Hepatocyte (in vitro differentiated cells): Measurements from ENCODE around the gene CCDC68. TPM values are rescaled to one million over a fixed set of nuclear protein-coding genes. Genes with fewer than 3 reads are reported as not detected.

ENCODE experiments used
- DNase-seq: peaks from one replicate; pipeline ENCODE4 v3.0.0-alpha.2; 2016; ENCODE audit warnings: low spot score
- H2AFZ ChIP-seq: fragments of 200-600 bp; sonication (generic); 2 replicates; pipeline ENCODE4 v1.6.0; 2016; ENCODE audit warnings: antibody characterized with exemption, mild to moderate bottlenecking
- H3K27ac ChIP-seq: fragments of 200-600 bp; sonication (generic); 2 replicates; pipeline ENCODE4 v1.5.1; 2016; ENCODE audit warnings: mild to moderate bottlenecking
- H3K27me3 ChIP-seq: fragments of 200-600 bp; sonication (generic); 2 replicates; pipeline ENCODE4 v1.6.1; 2016
- H3K36me3 ChIP-seq: fragments of 200-600 bp; sonication (generic); replicated peaks from 2 replicates; pipeline ENCODE4 v1.5.1; 2016; ENCODE audit warnings: low read depth; ENCODE audit not compliant: insufficient read depth
- H3K4me1 ChIP-seq: fragments of 200-600 bp; sonication (generic); 2 replicates; pipeline ENCODE4 v1.5.1; 2016; ENCODE audit warnings: mild to moderate bottlenecking, moderate library complexity; ENCODE audit not compliant: insufficient read depth
- H3K4me2 ChIP-seq: fragments of 200-600 bp; sonication (generic); 2 replicates; pipeline ENCODE4 v1.6.0; 2016
- H3K4me3 ChIP-seq: fragments of 200-600 bp; sonication (generic); 2 replicates; pipeline ENCODE4 v1.5.1; 2016; ENCODE audit warnings: mild to moderate bottlenecking
- H3K79me2 ChIP-seq: fragments of 200-600 bp; sonication (generic); 2 replicates; pipeline ENCODE4 v1.6.0; 2017; ENCODE audit warnings: mild to moderate bottlenecking
- H3K9me2 ChIP-seq: fragments of 200-600 bp; sonication (generic); replicated peaks from 2 replicates; pipeline ENCODE4 v1.6.0; 2017; ENCODE audit warnings: mild to moderate bottlenecking; ENCODE audit not compliant: insufficient read depth
- H3K9me3 ChIP-seq: fragments of 200-600 bp; sonication (generic); 2 replicates; pipeline ENCODE4 v1.5.1; 2016; ENCODE audit warnings: low read depth, mild to moderate bottlenecking
- H4K20me1 ChIP-seq: fragments of 200-600 bp; sonication (generic); 2 replicates; pipeline ENCODE4 v1.6.0; 2016; ENCODE audit warnings: mild to moderate bottlenecking; ENCODE audit not compliant: insufficient read depth, poor library complexity, severe bottlenecking
- CTCF ChIP-seq: fragments of 200-600 bp; sonication (generic); IDR thresholded peaks from 2 replicates; pipeline ENCODE4 v1.5.1; 2016; ENCODE audit warnings: antibody characterized with exemption, mild to moderate bottlenecking; ENCODE audit not compliant: poor library complexity
- EZH2 ChIP-seq: fragments of 200-600 bp; sonication (generic); IDR thresholded peaks from 2 replicates; pipeline ENCODE4 v1.6.1; 2016; ENCODE audit warnings: antibody characterized with exemption, mild to moderate bottlenecking, borderline replicate concordance
- EZH2phosphoT487 ChIP-seq: fragments of 200-600 bp; sonication (generic); IDR thresholded peaks from one replicate; pipeline ENCODE4 v1.6.1; 2018; ENCODE audit warnings: antibody characterized with exemption, mild to moderate bottlenecking, low read depth, moderate library complexity; ENCODE audit not compliant: unreplicated experiment, severe bottlenecking
- WGBS: methylation state at CpG from one replicate; pipeline ENCODE4 v1.1.6; 2016; ENCODE audit warnings: low lambda C conversion rate; ENCODE audit errors: missing lambda C conversion rate; 5-methylcytosine and 5-hydroxymethylcytosine counted together
- polyA plus RNA-seq: library from polyadenylated mRNA; unstranded; fragments of >200 nt; fragmentation: Nextera tagmentation; extraction: Ambion mirVana; gene quantifications from 2 replicates; pipeline ENCODE4 v1.2.1, GENCODE V29; 2016
- total RNA-seq: library from RNA; depleted of rRNA; stranded (reverse); fragments of >200 nt; gene quantifications from 2 replicates; pipeline ENCODE4 v1.2.3, GENCODE V29; 2014

The CCDC68 gene
- total and polyA plus RNA-seq, 2 experiments from 2014 or later: 6.7 to 13.0 TPM

GRCh38 chr18:54888933-54889332 is 70.3 kb downstream of the CCDC68 start:
- no peak for DNase-seq
- Histone ChIP-seq H3K27me3 (no peaks in the 10 kb centered on the region), H4K20me1 (no peaks in the 10 kb centered on the region), H3K4me1 (no peaks in the 10 kb centered on the region), H3K4me3 (no peak overlapping the region), H3K27ac (no peak overlapping the region), H3K4me2 (no peak overlapping the region), H3K9me2 (no peaks in the 10 kb centered on the region), H3K36me3 (no peaks in the 10 kb centered on the region), H2AFZ (no peak overlapping the region), H3K79me2 (no peaks in the 10 kb centered on the region), H3K9me3 (no peaks in the 10 kb centered on the region)
- TF ChIP-seq CTCF (no peak), EZH2 (no peak), EZH2phosphoT487 (no peak)
- 88% methylated on average over 2 of the region's 2 CpGs for WGBS

- TF ChIP-seq CTCF (no peak), EZH2phosphoT487 (no peak), EZH2 (no peak)
- no peaks in the 10 kb centered on the region for H3K36me3 ChIP-seq
- H3K4me2 ChIP-seq: no peak overlapping the region
- H3K79me2 ChIP-seq: no peaks in the 10 kb centered on the region
- no peaks in the 10 kb centered on the region for H3K9me2 ChIP-seq
- no peak overlapping the region for H2AFZ ChIP-seq
- no peak for DNase-seq
- H3K4me1 ChIP-seq: no peaks in the 10 kb centered on the region
- H3K27ac ChIP-seq: no peak overlapping the region
- no peaks in the 10 kb centered on the region for H4K20me1 ChIP-seq
- H3K27me3 ChIP-seq: no peaks in the 10 kb centered on the region
- no peak overlapping the region for H3K4me3 ChIP-seq
- 82% methylated on average over 2 of the region's 2 CpGs for WGBS
- H3K9me3 ChIP-seq: no peaks in the 10 kb centered on the region
Observed at GRCh38 chr18:54888378-54888777, 70.9 kb downstream of the CCDC68 start.

- Histone ChIP-seq H3K79me2 (no peaks in the 10 kb centered on the region), H3K27me3 (no peaks in the 10 kb centered on the region), H3K27ac (no peak overlapping the region), H2AFZ (no peak overlapping the region), H4K20me1 (no peaks in the 10 kb centered on the region), H3K4me2 (no peak overlapping the region), H3K9me2 (no peaks in the 10 kb centered on the region), H3K36me3 (no peaks in the 10 kb centered on the region), H3K9me3 (no peaks in the 10 kb centered on the region), H3K4me3 (no peak overlapping the region), H3K4me1 (peaks cover 12% of the 10 kb centered on the region)
- TF ChIP-seq EZH2phosphoT487 (no peak), EZH2 (no peak), CTCF (no peak)
- DNase-seq: no peak
- WGBS: 90% methylated on average over 6 of the region's 6 CpGs
Observed at GRCh38 chr18:54883816-54884604, 75.3 kb downstream of the CCDC68 start.

DNA sequence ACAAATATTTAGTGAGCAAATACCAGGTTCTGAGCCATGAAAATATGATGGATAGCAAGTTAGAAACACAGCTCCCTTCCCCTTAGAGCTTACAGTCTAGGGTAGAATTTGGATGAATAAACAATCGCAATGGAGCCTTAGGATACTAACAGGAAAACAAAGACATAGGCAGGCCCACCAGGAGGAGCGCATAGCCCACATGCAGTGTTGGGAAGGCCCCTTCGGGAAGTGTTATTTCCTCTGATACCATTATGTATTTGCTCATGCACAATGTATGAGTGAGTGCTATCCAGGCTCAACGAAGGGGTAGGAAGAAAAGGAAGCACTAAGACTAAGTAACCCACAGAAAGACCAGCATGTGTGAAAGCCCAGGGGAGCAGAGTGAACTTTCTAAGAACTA is 76.9 kb downstream of the CCDC68 start:
- H4K20me1 ChIP-seq: no peaks in the 10 kb centered on the region
- no peak for TF ChIP-seq EZH2phosphoT487
- no peak for TF ChIP-seq EZH2
- no peaks in the 10 kb centered on the region for H3K9me3 ChIP-seq
- no peak overlapping the region for H3K27ac ChIP-seq
- H3K4me3 ChIP-seq: no peak overlapping the region
- no peaks in the 10 kb centered on the region for H3K27me3 ChIP-seq
- WGBS: 70% methylated on average over 4 of the region's 4 CpGs
- no peaks in the 10 kb centered on the region for H3K9me2 ChIP-seq
- H3K4me1 ChIP-seq: peaks cover 12% of the 10 kb centered on the region
- no peak overlapping the region for H2AFZ ChIP-seq
- DNase-seq: no peak
- H3K4me2 ChIP-seq: no peak overlapping the region
- no peaks in the 10 kb centered on the region for H3K36me3 ChIP-seq
- no peaks in the 10 kb centered on the region for H3K79me2 ChIP-seq
